Activated CD4-positive, alpha-beta T cell treated with anti-CD3 and anti-CD28 coated beads, Interleukin-2, amount 50 U/mL, for 24 hours (primary cell): ENCODE data around the gene MDFI.

Source experiments
- DNase-seq, 2 donors: peaks; one replicate each; pipeline ENCODE4 v3.0.0-alpha.2; 2020; ENCODE audit warnings: low read depth in 1 of 2, low spot score in 1 of 2

Gene MDFI, protein sequence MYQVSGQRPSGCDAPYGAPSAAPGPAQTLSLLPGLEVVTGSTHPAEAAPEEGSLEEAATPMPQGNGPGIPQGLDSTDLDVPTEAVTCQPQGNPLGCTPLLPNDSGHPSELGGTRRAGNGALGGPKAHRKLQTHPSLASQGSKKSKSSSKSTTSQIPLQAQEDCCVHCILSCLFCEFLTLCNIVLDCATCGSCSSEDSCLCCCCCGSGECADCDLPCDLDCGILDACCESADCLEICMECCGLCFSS

DNA sequence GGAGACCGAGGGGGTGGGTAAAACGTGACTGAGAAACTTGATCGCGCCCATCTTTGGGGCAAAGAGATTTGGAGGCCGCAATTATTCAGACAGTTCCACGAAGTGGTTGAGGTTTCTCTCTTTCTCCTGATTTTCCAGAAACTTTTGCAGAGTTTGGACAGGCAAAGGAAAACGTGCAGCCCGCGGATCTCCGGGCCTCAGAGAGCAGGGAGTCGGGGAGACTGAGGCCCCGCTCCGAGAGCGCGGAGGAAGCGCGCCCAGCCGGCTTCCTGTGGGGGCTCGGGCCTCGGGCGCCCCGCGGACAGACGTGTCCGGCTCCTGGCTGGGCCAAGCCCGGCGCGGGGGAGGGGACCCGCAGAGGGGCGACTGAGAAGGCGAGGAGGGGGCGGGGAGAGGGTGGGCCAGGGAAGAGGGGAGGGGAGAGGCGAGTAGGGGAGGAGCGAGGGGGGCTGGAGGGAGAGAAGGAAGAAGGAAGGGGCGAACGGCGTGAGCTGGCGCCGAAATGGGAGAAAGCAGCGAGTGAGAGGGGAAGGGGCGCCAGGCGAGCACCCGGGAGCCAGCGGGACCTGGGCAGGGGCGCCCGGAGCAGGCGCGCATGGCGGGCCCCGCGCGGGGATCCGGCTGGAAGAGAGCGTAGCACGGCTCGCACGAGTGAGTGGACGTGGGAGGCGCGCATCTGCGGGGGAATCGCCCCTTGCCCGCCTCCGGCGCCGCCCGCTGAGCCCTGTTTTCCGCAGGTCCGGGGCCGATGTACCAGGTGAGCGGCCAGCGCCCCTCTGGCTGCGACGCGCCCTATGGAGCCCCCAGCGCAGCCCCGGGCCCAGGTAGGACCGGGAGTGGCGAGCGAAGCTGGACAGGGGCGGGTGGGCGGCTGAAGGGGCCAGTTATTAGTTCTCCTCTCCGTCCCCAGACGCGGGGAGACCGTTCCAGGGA, at the start of gene MDFI:
Gene MDFI, plus strand, starts transcription at position 467 of the 933 bp plus-strand sequence. Its CDS starts 282 bp downstream, at position 749.
- no peak for DNase-seq

DNA sequence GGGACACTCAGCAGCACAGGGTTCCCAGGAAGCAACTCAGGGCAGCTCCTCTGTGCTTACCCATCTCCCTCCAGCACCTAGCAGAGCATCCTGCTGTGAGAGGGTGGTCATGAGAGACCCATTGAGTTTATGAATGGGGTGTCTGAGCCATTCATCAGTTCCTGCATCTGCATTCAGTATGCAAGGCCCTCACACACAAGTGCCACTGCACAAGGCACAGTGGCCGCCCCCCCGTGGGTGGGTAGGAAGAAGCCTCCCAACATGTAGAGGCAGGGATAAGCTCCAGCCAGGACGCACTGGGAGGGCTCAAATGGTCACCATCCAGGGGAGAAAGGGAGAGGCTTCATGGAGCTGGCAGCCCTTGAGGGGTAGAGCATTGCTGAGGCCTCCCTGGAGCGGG, 49.0 kb upstream of the MDFI start:
- DNase-seq = no peak

DNA sequence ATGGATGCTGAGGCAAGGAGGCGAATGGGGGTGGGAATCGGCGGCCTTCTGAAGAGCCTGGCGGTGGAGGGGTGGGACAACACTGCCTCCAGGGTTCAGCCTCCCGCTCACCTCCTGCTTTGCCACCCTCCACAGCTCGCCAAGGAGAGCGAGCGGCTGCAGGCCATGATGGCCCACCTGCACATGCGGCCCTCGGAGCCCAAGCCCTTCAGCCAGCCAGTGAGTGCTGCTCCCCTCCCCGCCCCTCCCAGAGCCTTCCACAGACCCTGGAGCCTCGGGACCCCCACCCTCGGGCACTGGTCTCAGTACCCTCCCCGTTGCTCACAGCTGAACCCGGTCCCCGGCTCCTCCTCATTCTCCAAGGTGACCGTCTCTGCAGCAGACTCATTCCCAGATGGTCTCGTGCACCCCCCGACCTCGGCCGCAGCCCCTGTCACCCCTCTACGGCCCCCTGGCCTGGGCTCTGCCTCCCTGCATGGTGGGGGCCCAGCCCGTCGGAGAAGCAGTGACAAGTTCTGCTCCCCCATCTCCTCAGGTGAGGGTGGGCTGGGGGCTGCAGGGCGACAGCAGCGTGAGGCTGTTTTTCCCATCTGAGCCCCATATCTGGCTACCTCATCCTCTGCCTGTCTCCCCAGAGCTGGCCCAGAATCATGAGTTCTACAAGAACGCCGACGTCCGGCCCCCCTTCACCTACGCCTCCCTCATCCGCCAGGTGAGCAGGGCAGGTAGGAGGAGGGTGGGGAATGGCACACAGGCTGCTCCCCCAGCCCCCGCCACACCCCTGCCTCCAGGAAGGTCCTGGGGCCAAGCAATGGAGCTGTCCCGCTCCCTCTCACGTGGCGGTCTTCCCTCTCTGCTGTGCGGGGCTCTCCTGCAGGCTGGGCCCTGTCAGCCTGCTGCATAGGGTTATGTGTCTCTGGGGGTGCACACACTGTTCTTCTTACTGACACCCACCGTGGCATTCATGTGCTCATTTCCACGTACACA, 48.3 kb upstream of the MDFI start:
- no peak for DNase-seq

DNA sequence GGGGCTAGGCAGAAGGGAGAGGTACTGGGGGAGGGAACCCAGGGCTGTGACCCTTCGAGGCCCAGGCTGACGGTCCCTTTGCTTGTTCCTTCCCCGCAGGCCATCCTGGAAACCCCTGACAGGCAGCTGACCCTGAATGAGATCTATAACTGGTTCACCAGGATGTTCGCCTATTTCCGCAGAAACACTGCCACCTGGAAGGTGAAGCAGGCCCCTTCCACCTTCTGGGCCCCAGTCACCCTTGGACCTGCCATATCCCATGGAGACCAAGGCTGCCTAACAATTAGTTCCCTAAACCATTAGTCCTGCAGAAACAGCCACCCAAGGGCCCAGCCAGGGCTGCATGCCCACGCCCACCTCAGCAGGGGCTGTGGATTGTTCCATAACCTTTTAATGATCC, 47.1 kb upstream of the MDFI start:
- no peak for DNase-seq

DNA sequence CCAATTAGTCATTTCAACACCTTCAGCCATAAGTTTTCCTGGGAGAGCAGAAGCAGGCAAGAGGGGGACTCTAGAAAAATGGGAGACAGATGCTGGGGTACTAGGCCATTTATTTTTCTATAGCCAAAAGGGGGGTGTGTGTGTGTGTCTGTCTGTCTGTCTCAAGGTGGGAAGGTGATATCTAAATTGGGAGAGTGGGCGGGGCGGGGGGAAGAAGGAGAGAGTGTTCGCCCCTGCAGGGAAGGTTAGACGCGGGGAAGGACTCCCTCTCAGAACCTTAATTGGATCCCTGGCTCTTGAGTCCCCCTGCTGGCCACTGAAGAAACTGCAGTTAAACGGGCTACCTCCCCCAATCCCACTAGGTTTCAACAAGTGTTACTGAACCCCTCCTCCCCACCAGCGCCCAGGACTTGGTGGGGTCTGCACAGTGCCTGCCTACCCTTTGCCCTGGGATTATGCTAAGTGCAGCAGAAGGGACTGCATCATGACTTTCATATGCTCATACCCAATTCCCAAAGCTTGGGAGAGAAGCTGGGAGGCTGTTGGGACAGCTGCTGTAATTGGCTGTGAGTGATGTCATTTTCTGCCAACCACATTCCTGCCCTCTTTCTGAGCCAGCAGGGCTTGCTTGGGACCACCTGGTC, 46.3 kb upstream of the MDFI start:
- peak; percentile 74 to 75 for DNase-seq

DNA sequence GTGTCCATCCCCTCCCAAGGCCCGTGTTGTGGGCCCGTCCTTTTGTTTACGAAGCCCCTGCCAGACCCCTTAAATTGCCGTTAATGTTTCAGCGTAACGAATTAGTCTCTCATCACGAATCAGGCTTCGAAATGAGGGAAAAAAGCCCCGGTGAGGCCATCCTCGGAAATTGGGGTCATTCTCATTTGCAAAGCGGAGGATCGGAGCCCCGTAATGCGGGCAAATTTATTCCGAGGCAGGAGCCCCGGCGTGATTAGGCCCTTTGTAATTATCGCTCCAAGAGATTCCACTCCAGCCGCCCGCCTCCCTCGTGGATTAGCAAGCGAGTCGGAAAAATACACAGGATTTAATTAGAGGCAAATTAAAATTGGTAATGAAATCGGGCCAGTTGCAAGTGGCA, 44.9 kb upstream of the MDFI start:
- no peak for DNase-seq

DNA sequence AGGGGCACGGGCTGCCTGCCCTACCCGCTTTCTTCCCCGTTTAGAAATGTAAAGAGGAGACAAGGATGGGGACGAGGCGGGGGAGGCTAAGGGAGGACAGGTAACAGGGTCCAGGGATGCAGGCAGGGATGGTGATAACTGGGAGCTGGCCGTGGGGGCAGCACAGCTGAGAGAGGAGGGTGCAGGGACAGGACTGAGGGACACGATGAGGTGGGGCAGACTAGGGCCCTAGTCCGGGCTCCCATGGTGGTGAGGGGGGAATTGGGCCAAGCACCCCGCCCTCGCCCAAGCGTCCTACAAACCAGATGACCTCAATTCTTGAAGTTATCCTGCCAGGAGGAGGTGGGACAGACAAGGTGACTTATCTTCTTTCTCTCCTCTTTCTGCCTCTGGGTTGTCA, 44.4 kb upstream of the MDFI start:
- no peak for DNase-seq

DNA sequence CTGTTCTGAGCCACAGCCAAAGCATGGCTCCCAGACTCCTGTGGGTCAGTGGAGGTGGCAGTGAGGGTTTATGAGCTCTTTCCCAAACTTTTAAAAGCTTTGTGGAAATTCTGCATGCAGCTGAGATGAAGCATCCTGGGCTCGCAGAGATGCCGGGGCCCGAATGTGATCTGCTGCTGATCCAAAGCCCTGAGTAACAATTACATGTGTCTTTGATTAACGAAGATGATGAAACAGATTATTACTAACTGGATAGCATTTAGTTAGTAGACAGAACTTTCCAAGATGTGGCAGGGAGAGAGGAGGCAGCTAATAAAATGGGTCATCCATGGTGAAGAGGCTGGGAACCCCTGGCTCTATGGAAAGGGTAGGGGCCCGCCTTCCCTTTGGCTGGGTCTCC, 43.9 kb upstream of the MDFI start:
- no peak for DNase-seq

DNA sequence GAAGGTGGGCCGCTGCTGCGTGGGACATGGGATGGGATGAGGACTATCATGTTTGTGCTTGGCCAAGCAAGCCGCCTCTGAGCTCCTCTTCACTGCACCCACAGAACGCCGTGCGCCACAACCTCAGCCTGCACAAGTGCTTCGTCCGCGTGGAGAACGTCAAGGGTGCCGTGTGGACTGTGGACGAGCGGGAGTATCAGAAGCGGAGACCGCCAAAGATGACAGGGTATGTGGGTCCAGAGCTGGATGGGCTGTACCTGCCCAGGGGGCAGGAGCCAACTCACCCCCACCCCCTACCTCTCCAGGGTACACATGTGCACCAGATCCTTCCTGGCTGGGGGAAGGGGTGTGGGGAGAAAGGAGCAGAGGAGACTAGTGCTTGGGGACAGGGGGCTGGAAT, 43.5 kb upstream of the MDFI start:
- DNase-seq = no peak

DNA sequence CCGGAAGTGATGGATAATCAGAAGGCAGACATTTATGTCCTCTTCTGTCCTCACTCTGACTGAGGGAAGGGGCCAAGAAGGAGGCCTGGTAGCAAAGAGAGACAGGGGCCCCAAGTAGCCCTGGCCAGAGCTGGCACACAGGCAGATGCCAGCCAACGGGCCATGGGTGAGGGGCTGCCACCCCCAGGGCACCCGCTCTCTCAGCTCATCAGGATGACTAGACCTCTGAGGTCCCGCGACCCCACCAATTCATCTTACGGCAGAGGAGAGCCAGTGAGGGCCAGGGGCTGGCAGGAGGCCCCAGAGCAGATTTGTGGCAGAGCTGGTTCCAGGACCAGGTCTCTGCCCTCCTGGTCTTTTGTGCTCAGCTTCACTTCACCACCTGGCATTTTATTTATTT, 43.1 kb upstream of the MDFI start:
- no peak for DNase-seq

DNA sequence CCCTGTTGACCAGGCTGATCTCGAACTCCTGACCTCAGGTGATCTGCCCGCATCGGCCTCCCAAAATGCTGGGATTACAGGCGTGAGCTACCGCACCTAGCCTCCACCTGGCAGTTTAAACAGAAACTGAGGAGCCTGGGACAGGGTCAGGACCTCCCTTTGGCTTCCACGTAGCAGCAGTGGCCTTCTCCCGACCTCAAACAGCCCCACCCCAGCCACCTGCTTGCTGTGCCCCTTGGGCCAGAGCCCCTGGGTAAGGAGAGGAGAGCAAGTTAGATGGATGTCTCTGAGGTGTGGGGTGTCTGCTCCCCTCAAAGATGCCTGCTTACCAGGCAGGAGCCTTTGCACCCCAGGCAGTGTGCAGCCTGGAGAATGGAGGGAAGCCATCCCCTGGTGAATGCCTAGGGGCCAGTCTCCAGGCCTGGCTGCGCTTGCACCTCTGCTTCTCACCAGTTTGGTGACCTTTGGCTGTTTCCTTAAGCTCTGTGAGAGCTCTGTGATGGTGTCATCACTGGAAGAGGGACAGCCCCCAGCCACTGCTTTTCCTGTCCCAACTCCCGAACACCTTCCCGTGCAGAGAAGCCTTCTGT, 42.1 kb upstream of the MDFI start:
- no peak for DNase-seq

DNA sequence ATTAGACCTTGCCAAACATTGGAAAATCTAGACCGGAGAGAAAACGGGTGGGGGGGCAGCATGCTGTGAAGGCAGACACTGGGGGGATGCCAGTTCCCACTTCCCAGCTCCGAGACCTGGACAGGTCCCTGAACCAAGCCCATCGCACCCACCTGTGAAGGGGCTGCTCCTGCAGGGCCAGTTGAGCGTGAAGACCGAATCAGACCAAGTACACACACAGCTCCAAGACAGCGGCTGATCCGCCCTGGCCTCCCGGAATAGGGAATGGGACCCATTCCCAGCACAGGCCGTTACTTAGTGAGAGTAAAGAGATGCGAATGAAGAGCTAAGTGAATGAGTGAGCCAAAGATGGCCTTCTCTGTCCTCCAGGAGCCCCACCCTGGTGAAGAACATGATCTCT, 41.5 kb upstream of the MDFI start:
- DNase-seq = no peak

DNA sequence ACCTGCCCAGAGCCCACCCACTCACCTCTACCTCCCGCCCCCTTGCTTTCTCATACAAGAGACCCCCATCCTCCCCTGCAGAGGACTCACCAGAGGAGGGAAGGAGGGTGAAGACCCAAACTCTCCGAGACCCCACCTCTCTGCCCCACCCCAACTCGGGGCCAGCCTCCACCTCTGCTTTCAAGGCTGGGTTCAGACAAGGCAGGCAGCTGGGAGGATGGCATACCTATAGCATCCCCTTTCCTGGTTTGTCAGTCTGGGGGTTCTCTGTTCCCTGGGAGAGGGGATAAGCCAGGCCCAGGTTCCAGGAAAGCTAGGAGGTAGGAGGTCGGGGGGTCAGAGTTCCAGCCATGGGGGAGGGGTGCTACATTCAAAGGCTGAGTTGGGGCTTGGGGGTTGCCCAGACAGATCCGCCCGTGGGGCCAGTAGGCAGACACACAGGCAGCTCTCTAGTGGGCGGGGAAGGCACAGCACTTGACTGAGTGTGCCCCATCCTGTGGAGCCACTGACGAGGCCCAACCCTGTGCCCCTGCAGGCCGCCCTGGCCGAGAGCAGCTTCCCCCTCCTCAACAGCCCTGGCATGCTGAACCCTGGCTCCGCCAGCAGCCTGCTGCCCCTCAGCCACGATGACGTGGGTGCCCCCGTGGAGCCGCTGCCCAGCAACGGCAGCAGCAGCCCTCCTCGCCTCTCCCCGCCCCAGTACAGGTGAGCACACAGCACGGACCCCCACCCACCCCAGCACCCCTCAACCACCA, 40.8 kb upstream of the MDFI start:
- no peak for DNase-seq

DNA sequence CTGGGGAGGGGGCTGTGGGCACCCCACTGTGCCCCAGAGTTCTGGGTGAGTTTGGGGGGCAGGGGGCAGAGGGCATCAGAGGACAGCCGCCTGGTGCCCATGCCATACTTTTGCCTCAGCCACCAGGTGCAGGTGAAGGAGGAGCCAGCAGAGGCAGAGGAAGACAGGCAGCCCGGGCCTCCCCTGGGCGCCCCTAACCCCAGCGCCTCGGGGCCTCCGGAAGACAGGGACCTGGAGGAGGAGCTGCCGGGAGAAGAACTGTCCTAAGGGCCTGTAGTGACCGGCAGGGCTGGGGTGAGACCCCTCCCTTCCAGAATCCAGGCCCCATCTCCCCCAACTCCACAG, 39.6 kb upstream of the MDFI start:
- DNase-seq = no peak

DNA sequence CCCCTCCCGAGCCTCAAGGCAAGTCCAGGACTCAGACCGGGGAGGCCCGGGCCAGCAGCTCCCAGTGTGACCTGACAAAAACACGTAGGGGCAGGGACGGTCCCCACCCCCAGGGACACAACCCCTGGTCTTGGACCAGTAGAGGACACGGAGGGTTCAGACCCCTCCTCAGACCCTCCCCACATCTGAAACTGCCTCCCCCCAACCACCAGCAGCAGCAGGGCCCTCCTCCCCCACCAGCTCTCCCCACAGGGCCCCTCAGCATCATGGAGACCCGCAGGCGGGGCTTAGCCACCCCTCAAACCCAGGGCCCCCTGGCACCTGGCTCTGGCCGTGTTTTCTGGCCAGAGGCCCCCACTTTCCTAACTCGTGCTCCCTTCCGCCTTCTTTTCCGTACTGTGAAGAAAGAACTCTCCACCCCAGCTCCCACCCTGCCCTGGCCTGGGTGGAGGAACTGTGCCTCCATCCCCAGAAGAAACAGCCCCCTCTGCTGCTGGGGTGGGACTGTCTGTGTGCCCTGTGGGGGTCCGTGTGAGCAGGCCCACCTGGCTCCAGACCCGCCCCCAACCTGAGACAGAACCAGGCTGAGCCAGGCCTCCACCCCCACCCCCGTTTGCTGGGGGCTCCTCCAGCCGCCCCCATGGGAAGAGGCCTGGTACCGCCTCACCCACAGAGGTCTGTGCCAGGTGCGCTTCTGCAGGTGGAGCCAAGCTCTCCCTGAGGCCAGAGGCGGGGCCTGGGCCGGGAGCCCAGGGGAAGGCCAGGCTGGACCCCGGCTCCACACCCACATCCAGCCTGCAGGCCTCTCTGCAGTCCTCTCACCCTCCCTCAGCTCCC, 39.0 kb upstream of the MDFI start:
- no peak for DNase-seq

DNA sequence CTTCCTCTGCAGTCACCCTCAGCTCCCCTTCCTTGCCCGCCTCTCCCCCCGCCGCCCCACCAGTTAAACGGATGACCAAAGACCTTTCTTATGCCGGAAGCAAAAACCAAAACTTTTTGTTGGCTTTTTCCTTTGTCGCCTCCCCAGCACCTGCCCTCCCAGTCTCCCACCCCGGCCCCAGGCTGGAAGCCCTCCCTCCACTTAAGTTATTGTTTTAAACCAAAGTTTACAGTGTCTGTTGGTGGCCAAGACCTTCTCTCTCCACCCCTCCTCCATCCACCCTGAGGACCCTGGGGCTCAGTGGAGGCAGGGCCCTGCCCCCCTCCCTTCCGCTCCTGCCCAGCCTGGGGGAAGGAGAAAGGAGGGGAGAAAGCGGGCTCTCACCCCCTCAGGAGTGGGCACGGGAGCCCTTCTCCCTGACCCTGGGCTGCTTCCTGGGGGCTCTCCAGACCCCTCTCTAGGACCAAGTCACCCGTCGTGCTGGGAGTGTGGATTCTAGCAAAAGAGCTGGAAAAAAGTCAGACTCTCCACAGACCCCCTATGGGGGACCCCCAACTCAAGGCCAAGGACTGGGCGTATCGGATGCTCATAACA, 38.3 kb upstream of the MDFI start:
- no peak for DNase-seq

DNA sequence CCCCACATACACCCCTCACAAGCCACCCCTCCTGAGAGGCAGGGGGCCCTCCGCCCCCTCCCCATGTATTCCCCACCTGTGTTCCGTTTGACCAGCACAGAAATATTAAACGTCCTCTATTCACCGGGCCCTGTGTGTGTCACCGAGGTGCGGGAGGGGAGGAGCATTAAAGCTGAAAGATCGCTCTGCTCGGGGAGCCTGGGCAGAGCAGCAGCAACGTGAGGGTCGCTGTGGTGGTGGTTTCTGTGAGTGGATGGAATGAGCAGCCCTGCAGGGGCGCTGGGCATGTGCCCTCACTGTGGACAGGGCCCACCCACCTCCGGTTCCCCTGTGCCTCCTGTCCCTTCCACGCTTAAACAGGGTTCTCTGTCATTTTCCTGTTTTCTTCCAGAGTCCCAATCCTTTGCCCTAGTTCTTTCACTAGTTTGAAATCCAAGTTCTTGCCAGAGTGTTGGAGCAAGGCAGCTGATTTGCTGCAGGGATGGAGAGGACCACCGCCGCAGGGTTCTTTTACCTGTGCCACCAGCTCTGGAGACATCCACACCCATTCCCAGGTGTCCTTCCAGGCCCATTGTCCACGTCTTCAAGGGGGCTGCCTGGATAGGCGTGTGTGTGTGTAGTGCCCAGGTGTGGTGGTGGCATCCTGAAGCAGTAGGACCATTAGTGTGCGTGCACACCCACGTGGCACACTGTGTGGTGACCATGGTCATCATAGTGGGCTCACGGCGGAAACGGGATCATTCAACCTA, 37.6 kb upstream of the MDFI start:
- DNase-seq = no peak

DNA sequence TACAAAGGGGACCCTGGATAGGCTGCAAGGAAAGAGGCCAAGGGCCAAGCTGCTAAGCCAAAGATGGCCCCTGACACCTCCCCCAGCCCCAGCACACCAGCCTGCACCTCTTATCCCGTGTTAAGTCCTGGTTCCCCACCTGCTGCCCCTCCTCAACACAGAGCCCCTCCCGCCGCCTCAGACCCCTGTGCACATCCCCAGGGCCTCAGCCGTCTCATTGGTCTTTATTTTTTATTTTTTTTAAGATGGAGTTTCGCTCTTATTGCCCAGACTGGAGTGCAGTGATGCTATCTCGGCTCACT, 37.1 kb upstream of the MDFI start:
- no peak for DNase-seq
